Jurkat, Clone E6-1 (cell line): Measurements from ENCODE around the gene TNK1.
"Not testable (repeated sequence)": the region's sequence is repeated elsewhere in the genome, so short reads cannot be mapped to it uniquely, and the experiment has no call there.

Source experiments
- DNase-seq: peaks from one replicate; pipeline ENCODE4 v3.0.0-alpha.2; 2011; ENCODE audit warnings: low read depth, low spot score
- H3K4me3 ChIP-seq: 2 replicates; pipeline ENCODE4 v1.5.1; 2011; ENCODE audit warnings: mild to moderate bottlenecking, low read length, control low read depth, moderate library complexity

Gene TNK1

GRCh38 chr17:7352910-7353635, 27.8 kb upstream of the TNK1 start:
- no peak overlapping the region for H3K4me3 ChIP-seq

DNA sequence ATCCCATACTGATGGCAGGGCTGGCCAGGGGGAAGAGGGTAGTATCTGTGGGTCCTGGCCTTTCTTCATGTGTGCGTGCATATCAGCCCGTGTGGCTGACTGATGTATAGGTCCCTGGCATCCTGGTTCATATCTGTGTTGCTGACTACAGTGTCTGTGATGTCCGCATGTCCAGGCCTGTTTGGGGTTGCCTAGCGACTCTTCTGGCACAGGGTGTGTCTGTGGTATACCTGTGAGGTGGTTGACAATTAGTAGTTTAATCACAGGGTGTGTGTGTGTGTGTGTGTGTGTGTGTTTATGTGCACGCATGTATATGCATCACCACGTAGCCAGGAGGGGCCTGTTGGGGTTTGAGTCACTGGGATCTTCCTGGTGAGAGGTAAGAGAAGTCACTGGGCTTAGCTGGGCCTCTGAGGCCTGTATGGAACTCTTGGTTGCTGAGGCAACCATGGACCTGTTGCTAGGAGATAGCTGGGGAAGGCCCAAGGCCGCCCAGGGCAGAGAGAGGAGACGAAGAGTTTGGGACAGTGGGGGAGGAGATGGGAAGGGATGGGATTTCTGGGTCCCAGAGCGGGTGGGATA, 26.5 kb upstream of the TNK1 start:
- H3K4me3 ChIP-seq = no peak overlapping the region
- no peak for DNase-seq

More at GRCh38 chr17:7352910-7353635, 27.8 kb upstream of the TNK1 start:
- no peak for DNase-seq

DNA sequence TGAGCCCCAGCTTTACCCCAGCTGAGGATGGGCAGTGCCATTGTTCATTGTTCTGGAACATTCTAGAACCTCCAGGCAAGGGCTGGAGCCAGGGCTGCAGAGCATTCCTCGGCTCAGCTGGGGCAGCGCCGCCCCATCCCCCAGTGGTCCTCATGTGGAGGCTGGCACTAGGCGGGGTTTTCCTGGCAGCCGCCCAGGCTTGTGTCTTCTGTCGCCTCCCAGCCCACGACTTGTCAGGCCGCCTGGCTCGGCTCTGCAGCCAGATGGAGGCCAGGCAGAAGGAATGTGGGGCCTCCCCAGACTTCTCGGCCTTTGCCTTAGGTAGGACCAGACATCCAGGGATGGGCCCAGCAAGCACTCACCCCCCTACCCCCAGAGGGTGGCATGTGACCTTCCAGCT, 25.8 kb upstream of the TNK1 start, which contains the start of gene TMEM95:
TSS of gene TMEM95 (plus strand) at position 104 of the 400 bp plus-strand sequence. CDS start at position 153, 49 bp downstream.
- no peak for DNase-seq
- no peak within 1 kb of the TSS for H3K4me3 ChIP-seq

GRCh38 chr17:7355573-7355972, 25.3 kb upstream of the TNK1 start:
- no peak overlapping the region for H3K4me3 ChIP-seq
- DNase-seq = no peak

- DNase-seq = peak; percentile 75
- no peak overlapping the region for H3K4me3 ChIP-seq
These were observed 24.8 kb upstream of the TNK1 start for GRCh38 chr17:7356072-7356549.

GRCh38 chr17:7356756-7357155, 24.1 kb upstream of the TNK1 start:
- no peak overlapping the region for H3K4me3 ChIP-seq
- DNase-seq = no peak

DNA sequence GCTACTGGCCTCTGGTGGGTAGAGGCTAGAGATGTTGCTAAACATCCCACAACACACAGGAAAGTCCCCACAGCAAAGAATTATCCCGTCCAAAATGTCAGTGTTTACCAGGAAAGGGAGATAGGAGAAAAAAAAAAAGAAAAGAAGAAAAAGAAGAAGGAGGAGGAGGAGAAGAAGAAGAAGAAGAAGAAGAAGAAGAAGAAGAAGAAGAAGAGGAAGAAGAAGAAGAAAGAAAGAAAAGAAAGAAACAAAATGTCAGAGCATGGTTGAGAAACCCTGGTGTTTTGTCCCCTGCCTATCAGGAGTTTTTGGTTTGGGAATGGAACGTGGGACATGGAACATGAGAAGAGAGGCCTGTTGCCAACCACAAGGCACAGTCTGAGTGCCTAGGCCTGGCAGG, 23.5 kb upstream of the TNK1 start:
- no peak for DNase-seq
- no peak overlapping the region for H3K4me3 ChIP-seq

- H3K4me3 ChIP-seq = no peak overlapping the region
- DNase-seq = no peak
These were observed 19.0 kb upstream of the TNK1 start for GRCh38 chr17:7361906-7362305.

DNA sequence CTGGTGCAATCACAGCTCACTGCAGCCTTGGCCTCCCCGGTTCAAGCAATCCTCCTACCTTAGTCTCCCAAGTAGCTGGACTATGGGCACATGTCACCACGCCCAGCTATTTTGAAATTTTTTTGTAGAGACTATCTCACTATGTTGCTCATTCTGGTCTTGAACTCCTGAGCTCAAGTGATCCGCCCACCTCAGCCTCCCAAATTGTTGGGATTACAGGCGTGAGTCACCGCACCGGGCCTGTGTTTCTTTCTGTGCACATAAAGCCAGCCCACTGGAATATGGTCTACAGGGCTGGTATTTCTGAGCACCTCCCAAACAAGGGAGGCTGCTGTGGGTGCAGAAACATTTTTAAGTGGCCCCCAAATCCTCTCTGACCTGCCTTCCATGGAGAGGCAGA, 17.6 kb upstream of the TNK1 start:
- no peak overlapping the region for H3K4me3 ChIP-seq
- DNase-seq = no peak

DNA sequence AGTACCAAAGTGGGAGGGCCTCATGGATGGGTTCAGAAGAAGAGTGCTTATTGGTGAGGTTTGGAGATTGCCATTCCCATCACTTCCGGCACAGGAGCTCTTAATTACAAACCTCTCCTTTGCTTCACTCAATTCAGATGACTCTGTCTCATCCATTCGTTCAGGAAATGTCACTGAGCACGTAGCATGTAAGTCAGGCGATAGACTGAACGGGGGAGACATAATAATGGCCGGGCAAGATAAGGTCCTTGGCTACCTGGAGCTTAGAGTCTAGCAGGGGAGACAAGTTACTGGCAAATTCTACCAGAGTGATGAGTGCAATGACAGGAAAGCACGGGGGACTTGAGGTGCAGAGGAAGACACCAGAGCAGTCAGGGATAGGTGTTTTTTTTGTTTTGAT, 14.9 kb upstream of the TNK1 start:
- not testable (repeated sequence) for DNase-seq, H3K4me3 ChIP-seq

DNA sequence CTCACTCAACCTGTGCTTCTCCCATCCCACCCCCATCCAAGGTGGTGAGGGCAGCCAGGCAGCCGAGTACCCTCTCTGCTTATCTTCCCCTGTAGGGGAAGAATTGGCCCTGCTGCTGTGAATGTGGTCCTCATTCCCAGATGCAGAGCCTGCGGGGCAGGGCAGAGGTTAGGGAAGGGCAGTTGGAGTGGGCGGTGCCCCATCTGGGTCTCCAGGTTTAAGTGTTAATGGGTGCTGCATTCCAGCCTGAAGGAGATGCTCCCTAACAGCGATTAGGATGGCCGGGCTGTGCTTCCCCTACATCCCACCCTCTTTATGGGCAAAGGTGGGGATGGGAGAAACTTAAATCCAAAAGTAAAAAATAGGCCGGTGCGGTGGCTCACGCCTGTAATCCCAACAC, 13.8 kb upstream of the TNK1 start:
- no peak overlapping the region for H3K4me3 ChIP-seq
- no peak for DNase-seq

- no peak for DNase-seq
These were observed 12.8 kb upstream of the TNK1 start for GRCh38 chr17:7367918-7368598.

DNA sequence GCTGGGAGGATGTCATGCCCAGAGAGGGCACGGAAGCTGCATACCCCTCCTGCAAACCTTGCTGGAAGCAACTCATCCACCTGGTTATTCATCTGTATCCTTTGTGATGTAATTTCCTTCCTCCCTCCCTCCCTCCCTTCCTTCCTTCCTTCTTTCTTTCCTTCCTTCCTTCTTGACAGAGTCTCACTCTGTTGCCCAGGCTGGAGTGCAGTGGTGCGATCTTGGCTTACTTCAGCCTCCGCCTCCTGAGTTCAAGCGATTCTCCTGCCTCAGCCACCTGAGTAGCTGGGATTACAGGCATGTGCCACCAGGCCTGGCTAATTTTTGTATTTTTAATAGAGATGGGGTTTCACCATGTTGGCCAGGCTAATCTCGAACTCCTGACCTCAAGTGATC, 12.3 kb upstream of the TNK1 start:
- H3K4me3 ChIP-seq, DNase-seq: not testable (repeated sequence)

More at GRCh38 chr17:7367918-7368598, 12.8 kb upstream of the TNK1 start:
- no peak overlapping the region for H3K4me3 ChIP-seq

DNA sequence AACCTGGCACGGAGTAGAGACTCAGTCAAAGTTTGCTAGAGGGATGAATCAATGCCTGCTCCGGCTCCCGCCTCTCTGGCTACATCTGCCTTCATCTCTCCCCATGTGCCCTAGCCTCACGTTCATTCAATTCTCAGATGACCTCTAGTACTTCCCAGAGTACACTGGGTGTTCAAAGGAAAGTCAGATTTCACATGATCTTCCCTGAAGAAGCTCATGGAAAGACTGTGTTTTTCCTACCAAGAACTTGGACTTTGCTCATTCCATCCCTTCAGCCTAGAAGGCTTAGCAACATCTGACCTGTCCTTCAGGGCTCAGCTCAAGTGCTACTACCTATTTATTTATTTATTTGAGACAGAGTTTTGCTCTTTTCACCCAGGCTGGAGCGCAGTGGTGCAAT, 11.1 kb upstream of the TNK1 start:
- no peak for DNase-seq

GRCh38 chr17:7370853-7371252, 10.0 kb upstream of the TNK1 start:
- H3K4me3 ChIP-seq = no peak overlapping the region
- DNase-seq = no peak

More for the DNA sequence above, 11.1 kb upstream of the TNK1 start:
- H3K4me3 ChIP-seq = no peak overlapping the region

DNA sequence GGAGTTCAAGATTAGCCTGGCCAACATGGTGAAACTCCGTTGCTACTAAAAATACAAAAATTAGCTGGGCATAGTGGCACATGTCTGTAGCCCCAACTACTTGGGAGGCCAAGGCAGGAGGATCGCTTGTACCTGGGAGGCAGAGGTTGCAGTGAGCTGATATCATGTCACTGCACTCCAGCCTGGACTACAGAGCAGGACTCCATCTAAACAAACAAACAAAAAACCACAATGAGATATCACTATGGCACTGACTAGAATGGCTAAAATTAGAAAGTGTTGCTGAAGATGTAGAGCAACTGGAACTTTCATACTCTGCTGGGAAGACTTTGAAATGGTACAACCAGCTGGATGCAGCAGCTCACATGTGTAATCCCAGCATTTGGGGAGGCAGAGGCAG, 6.5 kb upstream of the TNK1 start:
- no peak overlapping the region for H3K4me3 ChIP-seq
- no peak for DNase-seq

GRCh38 chr17:7379134-7379533, 1.8 kb upstream of the TNK1 start:
- H3K4me3 ChIP-seq = no peak overlapping the region
- DNase-seq = no peak

GRCh38 chr17:7380321-7380720, 568 bp upstream of the TNK1 start:
- DNase-seq = no peak
- H3K4me3 ChIP-seq = no peak overlapping the region

DNA sequence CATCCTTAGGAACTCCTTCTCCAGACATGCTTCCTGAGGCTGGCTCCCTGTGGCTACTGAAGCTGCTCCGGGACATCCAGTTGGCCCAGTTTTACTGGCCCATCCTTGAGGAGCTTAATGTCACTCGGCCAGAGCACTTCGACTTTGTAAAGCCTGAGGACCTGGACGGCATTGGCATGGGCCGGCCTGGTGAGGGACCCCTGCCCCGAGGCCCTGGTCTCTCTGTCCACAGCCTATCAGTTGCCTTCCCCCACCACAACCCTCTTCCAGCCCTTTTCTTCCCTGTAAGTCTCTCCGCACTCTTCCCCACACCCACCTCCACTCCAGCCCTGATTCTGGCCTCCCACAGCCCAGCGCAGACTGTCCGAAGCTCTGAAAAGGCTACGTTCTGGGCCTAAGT, 2.0 kb downstream of the TNK1 start:
- no peak overlapping the region for H3K4me3 ChIP-seq
- DNase-seq = no peak

GRCh38 chr17:7383371-7383741, 2.5 kb downstream of the TNK1 start:
- DNase-seq = no peak
- peak overlapping the region; percentile 60; the same call in 1 of the 2 replicates for H3K4me3 ChIP-seq
